Stimulated activated CD4-positive, alpha-beta T cell treated with anti-CD3 and anti-CD28 coated beads, Interleukin-15, amount 100 ng/mL, for 1 hour (primary cell): ENCODE results near the gene OR6V1.

ENCODE experiments used
- DNase-seq, 2 donors: peaks; one replicate each; pipeline ENCODE4 v3.0.0-alpha.2; 2020; ENCODE audit warnings: low read depth in 1 of 2, low spot score in 1 of 2

OR6V1 gene, protein sequence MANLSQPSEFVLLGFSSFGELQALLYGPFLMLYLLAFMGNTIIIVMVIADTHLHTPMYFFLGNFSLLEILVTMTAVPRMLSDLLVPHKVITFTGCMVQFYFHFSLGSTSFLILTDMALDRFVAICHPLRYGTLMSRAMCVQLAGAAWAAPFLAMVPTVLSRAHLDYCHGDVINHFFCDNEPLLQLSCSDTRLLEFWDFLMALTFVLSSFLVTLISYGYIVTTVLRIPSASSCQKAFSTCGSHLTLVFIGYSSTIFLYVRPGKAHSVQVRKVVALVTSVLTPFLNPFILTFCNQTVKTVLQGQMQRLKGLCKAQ

GRCh38 chr7:143052041-143052440 lies at the start of gene OR6V1:
Gene OR6V1, plus strand, starts transcription at chr7:143052341. Its CDS starts 0 bp downstream, at chr7:143052341.
- DNase-seq, result no peak

DNA sequence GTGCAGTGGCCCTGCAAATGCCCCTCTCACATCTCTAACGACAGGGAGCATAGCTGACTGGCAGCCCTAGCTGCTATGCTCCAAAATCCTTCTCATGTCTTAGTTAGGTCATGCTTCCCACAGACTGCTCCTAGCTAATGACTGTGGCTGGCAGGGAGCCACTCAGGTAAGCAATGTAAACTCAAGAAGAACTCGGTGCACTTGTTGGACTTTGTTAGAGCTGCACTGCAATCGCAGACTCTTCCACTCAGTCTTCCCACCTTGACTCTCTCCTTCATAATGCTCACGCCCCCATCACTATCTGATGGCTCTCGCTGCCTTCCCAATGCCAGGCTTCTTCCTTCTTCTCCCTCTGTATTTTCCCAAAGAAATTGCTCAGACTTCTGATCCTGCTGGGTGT lies 49.2 kb upstream of the OR6V1 start:
- no peak for DNase-seq

- no peak for DNase-seq
Observed at GRCh38 chr7:143003393-143004051, 48.6 kb upstream of the OR6V1 start.

DNA sequence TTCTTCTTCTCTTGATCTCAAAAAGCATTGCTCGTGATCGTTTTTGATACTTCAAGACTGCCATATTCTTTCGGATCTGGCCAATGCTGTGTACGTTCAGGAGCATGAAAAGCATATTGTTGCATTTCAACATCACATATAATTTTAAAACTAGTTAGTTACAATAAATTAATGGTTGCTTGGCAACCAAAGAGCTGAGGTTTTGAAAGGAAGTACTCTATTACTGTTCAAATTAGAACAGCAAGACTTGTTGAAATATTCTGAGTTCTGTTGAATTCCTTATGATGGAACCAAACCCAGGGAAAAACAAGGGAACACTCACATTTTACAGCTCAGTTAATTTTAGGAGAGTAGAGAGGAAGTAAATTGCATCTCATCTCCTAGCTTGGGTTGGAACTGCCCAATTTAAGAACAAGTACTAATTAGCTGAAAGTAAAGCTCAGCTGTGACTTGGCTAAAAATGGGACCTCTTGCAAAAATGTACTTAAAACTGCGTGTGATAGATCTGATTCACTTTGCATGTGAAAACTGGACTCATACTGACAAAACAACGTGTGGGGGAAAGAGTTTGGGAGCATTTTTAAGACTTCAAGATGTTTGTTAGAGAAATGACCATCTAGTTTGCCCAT lies 46.4 kb upstream of the OR6V1 start:
- no peak for DNase-seq

DNA sequence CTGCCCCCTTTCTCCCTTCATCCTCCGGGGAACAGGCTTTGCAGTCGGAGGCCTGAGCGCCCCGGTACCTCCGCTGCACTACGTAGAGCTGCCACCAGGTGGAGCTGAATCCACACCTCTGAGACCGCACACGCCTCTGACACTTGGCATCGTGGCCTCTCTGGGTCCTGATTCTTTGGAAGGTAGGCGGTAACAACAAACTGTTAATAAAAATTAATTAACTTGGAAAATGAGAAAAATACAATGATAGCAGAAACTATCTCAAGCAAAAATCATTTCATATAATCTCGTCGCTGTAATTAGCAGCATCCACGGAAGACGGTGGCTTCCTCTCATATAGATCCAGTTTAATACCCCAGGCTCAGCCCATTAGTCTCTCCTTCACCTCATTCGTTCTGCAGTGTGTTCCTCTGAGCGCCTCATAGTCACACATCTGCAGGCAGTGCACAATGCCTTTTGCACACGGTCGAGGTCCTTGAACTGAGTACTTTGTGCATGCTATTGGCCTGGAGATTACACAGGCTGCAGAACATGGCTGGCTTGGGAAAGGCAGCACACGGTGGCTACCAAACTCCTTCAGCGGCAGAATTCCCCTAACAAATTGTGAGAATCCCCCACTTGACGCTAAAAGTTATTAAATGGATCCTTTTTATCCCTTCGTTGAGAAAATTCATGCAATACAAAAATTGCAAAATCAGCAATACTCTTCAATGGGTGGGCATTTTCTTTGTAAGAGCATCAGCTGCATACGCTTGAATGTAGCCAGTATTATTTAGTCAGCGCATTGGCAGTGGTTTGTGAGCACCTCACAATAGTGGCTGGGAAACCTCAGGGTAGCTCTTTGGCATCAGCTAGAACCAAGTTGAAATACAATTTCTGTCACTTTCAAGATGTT lies 43.9 kb upstream of the OR6V1 start:
- DNase-seq, result peak; percentile 57 to 78

GRCh38 chr7:143012001-143012400 lies 40.1 kb upstream of the OR6V1 start:
- no peak for DNase-seq

- DNase-seq, result no peak
Observed at GRCh38 chr7:143012409-143012808, 39.7 kb upstream of the OR6V1 start.

DNA sequence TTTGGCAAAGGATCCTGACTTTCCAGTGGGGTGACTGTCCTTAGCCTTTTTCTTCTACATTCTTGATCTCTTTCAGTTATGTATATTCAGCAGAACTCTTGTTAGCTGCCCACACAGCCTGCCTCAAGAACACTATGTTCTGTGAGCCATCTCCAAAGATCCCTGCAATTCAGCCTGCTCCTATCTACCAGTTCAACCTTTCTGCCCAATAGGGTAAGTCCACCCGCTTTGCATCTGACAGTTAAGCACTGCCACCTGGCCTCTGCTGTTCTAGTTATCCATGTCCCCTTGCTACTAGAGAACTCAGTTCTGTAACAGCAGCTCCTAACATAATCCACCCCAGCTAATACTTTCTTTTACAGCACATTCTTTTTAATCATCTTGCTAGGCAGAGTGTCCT lies 38.7 kb upstream of the OR6V1 start:
- DNase-seq, result no peak

DNA sequence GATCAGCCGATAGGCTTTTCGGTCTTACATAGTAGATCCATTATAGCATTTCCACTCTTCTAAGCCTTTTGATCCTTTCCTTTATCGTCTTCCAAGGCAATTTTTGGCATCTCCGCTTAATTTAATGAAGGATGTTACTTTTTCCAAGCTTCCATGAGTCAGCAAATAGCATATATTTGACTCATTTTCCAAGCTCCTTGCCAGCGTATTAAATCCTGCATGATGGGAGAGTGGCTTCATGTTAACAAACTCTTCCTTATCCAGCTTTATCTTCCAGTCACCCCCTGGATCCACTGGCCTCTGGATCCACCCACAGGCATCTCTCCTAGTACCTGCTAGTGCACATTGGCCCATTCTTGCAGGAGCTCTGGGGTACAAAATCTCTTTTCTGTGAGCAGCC lies 38.2 kb upstream of the OR6V1 start:
- no peak for DNase-seq

DNA sequence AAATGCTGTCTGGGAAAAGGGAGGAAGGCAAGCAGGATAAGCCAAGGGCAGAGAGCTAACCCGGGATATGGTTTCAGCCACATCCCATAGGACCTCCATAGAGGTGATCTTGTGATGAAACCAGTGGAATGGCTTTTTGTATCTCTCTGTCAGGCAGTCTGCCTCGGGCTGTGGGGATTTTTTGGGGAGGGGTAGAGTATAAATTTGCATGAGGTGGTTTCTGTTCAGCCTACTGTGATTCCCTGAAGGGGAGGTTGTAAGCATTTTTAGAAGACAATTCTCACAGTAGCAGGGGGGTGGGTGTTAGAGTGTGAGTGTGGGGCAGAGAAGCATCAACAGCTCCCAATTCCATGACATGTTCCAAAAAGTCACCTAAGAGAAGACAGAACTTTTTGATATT lies 37.1 kb upstream of the OR6V1 start:
- DNase-seq, result no peak

- no peak for DNase-seq
Observed at GRCh38 chr7:143015926-143016490, 36.1 kb upstream of the OR6V1 start.

DNA sequence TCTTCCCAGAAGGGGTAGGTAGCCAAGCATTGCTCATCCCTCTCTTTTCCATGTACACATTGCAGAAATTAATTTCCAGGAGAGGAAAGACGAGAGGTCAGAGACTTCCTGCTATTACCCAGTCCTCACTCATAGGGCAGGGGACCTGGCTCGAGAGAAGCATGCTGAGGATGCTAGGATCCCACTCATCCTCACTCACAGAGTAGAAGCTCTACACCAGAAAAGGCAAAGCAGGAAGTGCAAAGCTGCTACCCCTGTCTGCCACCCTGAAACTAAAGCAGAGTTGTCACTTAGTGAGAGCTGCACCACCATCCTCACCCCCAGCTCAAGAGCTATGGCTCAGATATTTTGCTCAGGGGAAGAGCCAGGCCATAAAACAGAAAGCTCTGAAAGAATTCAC lies 35.1 kb upstream of the OR6V1 start:
- no peak for DNase-seq

DNA sequence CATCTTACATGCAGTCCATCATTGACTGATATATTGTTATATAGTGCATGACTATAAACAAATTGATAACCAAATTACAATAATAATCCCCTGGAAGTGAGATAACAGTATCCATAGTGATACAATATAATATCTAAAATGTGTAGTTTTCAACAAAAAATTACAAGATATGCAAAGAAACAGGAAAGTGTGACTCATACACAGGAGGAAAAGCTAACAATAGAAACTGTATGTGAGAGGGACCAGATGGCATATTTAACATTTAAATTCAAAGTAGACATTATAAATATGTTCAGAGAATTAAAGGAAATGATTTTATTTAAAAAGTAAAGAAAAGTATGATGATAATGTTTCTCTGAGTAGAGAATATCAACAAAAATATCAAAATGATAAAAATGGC lies 33.2 kb upstream of the OR6V1 start:
- no peak for DNase-seq

DNA sequence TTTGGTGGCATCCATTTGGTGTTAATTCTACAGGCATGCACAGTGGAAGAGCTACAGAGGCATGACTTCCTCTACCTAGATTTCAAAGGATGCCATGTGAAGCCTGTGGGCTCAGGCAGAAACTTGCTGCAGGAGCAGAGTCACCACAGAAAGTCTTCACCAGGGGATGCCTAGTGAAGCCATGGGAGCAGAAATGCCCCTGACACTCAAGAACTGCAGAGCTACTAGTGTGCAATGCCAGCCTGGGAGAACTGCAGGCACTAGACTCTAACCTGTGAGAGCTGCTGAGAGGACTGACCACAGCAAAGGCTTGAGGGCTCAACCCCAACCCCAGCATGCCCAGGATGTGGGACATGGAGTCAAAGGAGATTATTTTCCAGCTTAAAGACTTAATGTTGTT lies 29.1 kb upstream of the OR6V1 start:
- DNase-seq, result no peak

DNA sequence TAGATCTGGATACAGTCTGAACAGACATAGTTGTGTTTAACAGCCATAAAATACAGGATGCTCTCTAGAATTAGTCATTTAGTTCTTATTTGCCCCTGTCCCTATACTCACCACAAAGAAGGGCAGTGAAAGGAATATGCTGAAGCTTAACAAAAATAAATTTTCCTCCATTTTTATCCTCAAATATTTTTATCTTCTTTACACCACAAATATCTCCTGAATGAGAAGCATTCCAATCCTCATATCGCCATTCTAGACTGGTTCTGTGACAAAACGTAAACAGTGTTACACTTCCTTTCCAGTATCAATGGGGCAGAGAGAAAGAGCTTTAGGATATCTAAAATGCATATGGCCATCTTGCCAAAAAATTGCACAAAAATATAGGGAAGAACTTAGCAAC lies 26.8 kb upstream of the OR6V1 start:
- DNase-seq, result no peak

- no peak for DNase-seq
Observed at GRCh38 chr7:143027032-143027431, 25.1 kb upstream of the OR6V1 start, which contains the start of gene OR9A2. Gene OR9A2, minus strand, starts transcription at chr7:143027132. Its CDS starts 0 bp downstream, at chr7:143027132.

- DNase-seq, result no peak
Observed at GRCh38 chr7:143027683-143028082, 24.5 kb upstream of the OR6V1 start.

DNA sequence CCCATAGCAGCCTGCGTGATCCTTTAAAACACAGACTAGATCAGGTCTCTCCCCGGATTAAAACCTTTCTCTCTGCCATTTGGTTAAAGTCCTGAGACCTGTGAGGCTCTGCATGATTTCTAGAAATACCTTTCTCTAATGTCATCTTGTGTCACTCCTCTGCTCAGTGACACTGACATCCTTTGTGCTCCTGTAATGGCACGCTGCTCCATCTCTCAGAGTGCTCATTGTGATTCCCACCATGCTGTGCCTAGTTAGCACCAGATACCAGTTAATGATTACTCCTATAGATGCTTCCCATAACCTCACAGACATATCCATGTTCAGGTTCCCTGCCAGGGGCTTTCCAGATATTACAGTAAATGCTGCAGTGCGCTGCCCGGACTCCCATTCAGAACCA lies 13.5 kb upstream of the OR6V1 start:
- no peak for DNase-seq

DNA sequence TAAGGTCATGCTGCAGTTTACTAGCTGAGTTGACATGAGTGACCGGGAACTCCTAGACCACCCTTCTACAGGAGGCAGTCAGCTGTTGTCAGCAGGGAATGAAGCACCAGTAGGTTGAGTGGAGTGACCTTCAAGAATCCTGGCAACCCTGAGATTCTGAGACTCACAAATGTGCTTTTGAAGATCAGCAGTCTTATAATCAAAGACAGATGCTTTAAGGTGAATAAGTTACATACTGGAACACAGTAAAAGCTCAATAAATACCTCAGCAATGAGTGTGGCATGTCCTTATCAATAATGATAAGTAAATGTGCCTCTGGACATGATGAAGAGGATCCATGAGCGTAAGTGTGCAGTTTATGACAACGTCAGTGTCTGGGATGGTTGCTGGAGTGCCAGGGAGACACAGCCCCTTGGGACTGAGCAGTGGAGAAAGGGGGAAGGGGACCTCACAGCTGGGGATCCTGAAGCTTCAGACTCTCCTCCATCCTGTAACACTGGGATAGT lies 11.9 kb upstream of the OR6V1 start:
- DNase-seq, result no peak

DNA sequence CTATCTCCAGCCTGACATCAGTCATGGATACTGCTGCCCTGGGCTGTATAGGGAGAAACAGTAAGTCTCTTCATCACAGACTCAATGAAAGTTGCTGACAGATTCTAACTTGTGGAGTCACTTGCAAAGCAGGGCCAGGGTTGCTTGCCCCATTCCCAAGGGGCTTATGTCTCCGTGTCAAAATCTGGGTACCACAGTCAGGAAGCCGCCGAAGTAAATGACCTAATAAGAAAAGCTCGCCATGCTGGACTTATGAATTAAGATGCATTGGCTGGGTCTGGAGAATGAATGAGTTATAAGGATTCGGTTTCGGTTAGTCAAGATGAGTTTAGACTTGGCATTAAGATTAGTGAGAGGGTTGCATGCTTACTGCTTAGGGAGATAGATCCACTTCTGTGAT lies 10.8 kb upstream of the OR6V1 start:
- no peak for DNase-seq
